Fibroblast of mammary gland (primary cell): Measurements from ENCODE around the gene LINC01488.

Source experiments
- DNase-seq: peaks from one replicate; pipeline ENCODE4 v3.0.0-alpha.2; 2010; ENCODE audit warnings: low read depth
- H3K4me3 ChIP-seq: 2 replicates; pipeline ENCODE4 v1.5.1; 2011; ENCODE audit warnings: low read depth, mild to moderate bottlenecking, low read length, moderate library complexity; ENCODE audit not compliant: control insufficient read depth
- CTCF ChIP-seq: conservative IDR thresholded peaks from 2 replicates; pipeline ENCODE4 v1.5.1; 2011; ENCODE audit warnings: low read depth, low read length, inconsistent platforms; ENCODE audit not compliant: control insufficient read depth, insufficient read depth

Gene LINC01488

DNA sequence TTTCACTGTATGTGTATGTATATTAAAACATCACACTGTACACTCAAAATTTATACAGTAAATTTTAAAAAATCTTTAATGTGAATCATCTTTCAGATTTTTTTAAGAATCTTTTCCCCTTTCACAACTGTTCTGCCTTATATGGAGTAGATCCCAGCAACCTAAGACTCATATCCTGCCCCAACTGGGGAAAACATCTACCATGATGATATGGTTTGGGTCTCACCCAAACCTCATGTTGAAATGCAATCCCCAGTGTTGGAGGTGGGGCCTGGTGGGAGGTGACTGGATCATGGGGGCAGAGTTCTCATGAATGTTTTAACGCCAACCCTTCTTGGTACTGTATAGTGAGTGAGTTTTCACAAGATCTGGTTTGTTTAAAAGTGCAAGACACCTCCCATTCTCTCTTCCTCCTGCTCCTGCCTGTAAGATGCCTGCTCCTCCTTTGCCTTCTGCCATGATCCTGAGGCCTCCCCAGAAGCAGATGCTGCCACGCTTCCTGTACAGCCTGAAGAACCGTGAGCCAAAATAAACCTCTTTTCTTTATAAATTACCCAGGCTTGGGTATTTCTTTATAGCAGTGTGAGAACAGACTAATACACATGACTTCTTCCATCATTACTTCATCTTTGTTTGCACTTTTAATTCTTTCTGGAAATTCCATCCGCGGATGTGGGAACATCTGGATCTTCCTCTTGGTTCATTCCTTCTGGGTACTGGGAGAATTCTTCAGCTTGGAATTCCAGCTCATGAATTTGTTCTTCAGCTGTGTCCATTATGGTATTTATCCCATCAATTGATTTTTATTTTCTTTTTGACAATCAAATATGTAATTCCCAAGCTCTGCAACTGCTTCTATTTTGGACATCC is 36.9 kb downstream of the LINC01488 start:
- TF ChIP-seq CTCF, result no peak
- peak; percentile 97 for DNase-seq

DNA sequence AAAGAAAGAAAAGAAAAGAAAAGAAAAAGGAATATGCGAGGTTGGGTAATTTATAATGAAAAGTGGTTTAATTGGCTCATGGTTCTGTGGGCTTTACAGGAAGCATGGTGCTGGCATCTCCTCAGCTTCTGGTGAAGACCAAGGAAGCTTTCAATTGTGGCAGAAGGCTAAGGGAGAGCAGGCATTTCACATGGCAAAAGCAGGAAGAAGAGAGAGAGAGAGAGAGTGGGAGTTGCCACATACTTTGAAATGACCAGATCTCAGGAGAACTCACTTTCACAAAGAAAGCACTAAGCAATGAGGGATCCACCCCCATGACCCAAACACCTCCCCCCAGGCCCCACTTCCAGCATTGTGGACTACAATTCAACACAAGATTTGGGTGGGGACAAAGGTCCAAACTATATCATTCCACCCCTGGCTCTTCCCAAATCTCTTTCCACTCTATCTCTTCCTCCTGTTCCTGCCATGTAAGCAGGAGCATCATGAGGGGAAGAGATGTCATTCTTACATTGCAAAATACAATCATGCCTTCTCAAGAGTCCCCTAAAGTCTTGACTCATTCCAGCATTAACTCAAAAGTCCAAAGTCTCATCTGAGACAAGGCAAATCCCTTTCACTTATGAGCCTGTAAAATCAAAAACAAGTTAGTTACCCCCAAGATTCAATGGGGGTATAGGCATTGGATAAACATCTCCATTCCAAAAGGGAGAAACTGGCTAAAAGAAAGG is 38.9 kb downstream of the LINC01488 start:
- DNase-seq, result no peak
- TF ChIP-seq CTCF, result no peak
- no peak overlapping the region for H3K4me3 ChIP-seq

More for the DNA sequence above, 36.9 kb downstream of the LINC01488 start:
- no peak overlapping the region for H3K4me3 ChIP-seq

DNA sequence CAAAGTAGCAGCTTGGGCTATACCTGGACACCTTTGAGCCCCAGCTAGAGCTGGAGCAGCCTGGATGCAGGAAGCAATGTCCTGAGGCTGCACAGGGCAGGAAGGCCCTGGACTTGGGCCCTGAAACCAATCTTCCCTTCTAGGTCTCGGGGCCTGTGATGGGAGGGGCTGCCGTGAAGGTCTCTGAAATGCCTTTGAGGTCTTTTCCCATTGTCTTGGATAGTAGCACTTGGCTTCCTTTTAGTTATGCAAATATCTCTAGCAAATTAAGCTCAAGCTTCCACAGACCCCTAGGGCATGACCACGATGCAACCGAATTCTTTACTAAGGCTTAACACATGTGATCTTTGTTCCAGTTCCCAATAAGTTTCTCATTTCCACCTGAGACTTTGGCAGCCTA is 40.0 kb downstream of the LINC01488 start:
- DNase-seq, result no peak
- no peak overlapping the region for H3K4me3 ChIP-seq

DNA sequence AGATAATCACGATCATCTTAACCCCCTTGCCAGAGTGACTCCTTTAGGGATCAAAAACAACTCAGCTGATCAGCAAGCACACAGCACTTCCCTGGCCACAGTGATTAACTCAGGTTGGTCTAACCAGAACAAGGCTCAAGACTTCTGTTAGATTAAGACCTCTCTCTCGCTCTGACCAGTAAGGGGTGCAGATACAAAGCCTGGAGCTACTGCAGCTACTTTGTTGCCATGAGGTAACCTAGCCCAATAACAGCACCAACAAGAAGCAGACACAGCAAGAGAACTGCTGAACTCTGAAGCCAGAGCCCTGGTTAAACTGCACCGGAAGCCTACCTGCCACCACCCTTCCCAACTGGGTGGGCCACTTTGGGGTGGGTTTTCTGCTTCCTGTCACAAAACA is 42.0 kb downstream of the LINC01488 start:
- no peak for DNase-seq
- TF ChIP-seq CTCF, result no peak
- no peak overlapping the region for H3K4me3 ChIP-seq

More for the DNA sequence above, 40.0 kb downstream of the LINC01488 start:
- TF ChIP-seq CTCF, result no peak

DNA sequence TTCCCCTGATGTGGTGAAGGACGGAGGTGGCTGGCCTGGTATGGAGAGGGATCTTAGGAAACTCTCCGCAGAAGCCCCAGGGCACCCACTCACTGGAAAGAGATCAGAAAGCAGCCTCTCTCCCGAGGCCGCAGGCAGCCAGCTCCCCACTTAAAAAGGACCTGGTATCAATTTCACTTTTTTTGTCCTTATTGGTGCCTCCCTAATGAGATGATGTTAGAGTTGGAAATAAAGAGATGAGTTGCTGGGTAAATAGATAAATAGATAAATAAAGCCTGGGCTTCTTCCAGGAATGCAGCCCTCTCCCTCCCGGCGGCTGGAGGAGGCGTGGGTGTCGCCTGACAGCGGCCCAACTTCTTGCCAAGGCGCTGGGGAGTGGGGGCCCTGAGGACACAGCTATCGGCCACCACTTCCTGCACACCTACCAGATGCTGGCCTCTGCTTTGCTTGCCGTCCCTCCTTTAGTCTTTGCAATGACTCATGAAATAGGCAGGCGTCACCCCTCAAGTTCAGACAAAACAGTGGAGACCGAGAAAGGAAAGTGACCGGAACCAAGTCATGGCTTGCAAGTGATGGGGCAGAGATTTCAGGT is 42.9 kb downstream of the LINC01488 start:
- peak; percentile 25 for DNase-seq
- H3K4me3 ChIP-seq, result no peak overlapping the region
- TF ChIP-seq CTCF, result no peak

GRCh38 chr11:69524991-69525411 is 43.5 kb downstream of the LINC01488 start:
- no peak for TF ChIP-seq CTCF

More at GRCh38 chr11:69524991-69525411, 43.5 kb downstream of the LINC01488 start:
- DNase-seq, result no peak
- H3K4me3 ChIP-seq, result no peak overlapping the region
